GM18517 (cell line): Measurements from ENCODE around the gene ZCCHC9.

Source experiments
- ATAC-seq: cut with Tn5 transposase; IDR thresholded peaks from one replicate; pipeline ENCODE4 v1.9.1; 2021; ENCODE audit warnings: mild to moderate bottlenecking, moderate library complexity; ENCODE audit not compliant: unreplicated experiment

ZCCHC9 gene

DNA sequence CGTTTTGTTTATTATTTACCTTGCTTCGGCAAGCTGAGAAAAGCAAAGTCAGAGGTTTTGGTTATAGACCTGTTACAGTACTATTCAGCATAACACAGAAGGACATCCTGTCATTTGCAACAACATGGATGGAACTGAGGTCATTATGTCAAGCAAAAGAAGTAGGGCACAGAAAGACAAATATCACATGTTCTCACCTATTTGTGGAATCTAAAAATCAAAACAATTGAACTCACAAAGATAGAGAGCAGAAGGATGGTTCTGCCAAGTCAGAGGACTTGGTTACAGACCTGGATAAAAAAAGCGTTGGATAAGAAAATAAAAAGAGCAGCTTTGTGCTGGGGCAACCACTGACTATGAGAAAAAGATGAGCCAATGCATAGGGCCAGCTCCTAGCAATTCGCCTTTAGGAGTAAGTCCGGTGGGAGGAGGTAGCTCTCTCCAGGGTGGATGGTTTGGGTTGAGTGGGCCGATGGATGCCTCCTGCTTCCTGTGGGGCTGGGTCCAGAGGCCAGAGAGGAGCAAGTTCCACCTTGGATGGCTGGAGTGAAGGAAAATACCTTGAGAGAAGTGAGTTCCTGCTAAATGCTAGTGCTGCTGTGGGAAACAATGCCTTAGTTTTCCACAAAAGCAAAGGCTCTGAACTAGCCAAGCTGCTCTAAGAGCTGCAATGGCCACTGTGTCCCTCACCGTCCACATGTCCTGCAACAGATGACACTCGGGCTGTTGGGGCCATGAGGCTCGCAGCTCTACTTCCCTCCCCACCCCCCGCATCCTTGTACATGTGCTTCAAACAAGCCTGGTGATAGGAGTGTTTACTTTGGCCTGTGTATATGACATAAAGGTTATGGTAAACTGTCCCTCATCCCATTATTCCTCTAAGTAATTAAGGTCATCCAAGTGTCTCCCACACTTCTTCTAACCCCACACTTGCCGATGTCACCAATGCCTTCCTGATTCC, 54.2 kb downstream of the ZCCHC9 start:
- ATAC-seq = no peak

DNA sequence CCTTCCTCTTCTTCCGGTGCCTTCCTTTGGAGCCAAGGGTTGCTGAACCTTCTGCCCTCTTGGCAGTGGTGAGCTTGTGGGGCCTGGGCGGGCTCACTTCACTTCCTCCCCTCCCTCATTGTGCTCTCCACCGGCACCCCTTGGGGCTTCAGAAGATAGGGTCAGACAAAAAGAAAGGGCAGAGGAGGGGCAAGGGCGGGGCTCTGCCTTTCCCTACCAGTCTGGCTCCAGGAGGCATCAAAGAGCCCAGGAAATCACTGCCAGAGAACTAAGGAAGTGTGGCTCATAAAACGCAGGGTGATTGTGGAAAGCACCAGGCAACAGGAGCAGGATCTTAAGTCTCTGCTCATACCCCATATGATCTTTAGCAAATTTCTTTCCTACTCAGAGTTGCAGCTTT, 57.7 kb downstream of the ZCCHC9 start:
- no peak for ATAC-seq

DNA sequence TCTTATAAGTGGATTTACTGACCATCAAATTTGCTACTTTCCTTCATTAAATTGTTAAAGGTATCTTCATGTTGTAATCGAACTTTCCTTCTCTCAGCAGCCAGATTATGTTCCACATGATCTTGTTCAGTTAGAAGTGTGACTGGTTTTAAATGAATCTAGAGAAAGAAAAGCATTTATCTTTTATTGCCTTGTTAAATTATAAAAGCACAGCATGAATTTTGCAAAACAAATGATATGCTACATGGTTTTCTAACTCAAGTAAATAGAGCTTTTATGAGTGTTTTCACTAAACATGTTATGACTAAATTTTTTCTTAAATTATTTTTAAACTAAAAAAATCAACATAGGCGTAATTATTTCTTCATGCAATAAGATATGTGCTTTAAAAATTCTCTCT, 58.5 kb downstream of the ZCCHC9 start:
- ATAC-seq = no peak

DNA sequence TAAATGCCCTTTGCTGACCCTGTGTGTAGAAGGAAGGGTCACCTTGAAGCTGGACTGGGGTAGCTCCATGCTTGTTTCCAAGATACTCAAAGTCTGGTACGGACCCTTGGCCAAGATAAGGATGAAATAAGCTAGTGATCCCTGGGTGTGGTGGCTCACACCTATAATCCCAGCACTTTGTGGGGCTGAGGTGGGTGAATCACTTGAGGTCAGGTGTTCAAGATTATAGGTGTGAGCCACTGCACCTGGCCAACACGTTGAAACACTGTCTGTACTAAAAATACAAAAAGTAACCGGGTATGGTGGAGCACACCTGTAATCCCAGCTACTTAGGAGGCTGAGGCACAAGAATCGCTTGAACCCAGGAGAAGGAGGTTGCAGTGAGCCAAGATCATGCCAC, 59.3 kb downstream of the ZCCHC9 start:
- ATAC-seq = no peak

DNA sequence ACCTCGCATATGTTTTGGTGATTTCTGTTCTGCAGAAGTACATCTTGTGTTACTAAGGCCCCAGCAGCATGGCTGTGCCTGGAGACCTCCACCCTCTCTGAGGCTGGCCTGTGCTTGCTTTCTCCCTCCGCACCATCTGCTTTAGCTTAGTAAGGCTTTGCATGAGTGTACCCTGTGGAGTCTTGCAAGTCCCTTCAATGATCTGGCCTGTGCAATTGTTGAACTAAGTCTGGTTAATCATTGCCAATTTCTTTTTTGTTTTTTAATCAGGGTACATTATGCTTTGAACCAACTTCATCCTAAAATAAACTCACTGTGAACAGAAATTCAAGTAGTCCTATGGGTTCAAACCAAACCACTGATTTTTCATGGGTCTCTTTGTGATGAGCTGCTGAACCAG, 60.2 kb downstream of the ZCCHC9 start:
- no peak for ATAC-seq
